HCT116 (cell line): ENCODE results near the gene HSD17B13.

Experiments
- EZH2 ChIP-seq: fragments of 200-600 bp; sonication (generic); IDR thresholded peaks from 2 replicates; pipeline ENCODE4 v1.6.1; 2017; ENCODE audit warnings: antibody characterized with exemption, mixed run types
- POLR2A ChIP-seq: IDR thresholded peaks from 2 replicates; pipeline ENCODE4 v1.7.0; 2011; ENCODE audit warnings: borderline replicate concordance; ENCODE audit not compliant: insufficient read depth, insufficient read length; ENCODE audit errors: extremely low read depth
- RAD21 ChIP-seq: IDR thresholded peaks from 2 replicates; pipeline ENCODE4 v1.6.1; 2012; ENCODE audit warnings: low read depth, mild to moderate bottlenecking
- SP1 ChIP-seq: IDR thresholded peaks from 2 replicates; pipeline ENCODE4 v1.6.1; 2012; ENCODE audit warnings: low read depth
- TF ChIP-seq, protein P1 (sequence below), 3 experiments: fragments of 200-600 bp in 1 of 3; sonication (generic) in 1 of 3; IDR thresholded peaks in 2 of 3; conservative IDR thresholded peaks in 1 of 3; 2 replicates each; pipeline ENCODE4 v1.5.1; 2012 to 2017; ENCODE audit warnings: low read depth in 2 of 3, low read length in 2 of 3, antibody characterized with exemption in 1 of 3, borderline replicate concordance in 1 of 3, control low read depth in 1 of 3, mild to moderate bottlenecking in 1 of 3, mixed read lengths in 1 of 3, mixed run types in 1 of 3, moderate library complexity in 1 of 3; ENCODE audit not compliant: insufficient read depth in 1 of 3

DNA sequence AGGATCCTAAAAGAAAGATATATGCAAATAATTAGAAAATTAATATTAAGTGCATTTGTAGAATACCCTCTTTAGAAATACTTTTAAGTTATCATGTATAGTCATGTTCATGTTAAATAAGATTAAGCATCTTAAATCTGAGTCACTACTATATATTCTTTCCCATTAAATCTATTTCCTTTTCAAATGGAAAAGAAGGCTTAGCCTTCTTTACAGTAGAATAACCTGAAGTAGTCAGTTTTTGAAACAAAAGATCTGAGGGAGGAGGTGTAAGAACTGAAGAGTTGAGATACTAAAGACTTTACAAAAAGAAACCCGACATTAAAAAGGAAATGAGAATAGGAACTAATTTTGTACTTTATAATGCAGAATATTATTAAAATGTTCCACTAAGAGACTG, 14.7 kb upstream of the HSD17B13 start:
- TF ChIP-seq, protein P1, sequence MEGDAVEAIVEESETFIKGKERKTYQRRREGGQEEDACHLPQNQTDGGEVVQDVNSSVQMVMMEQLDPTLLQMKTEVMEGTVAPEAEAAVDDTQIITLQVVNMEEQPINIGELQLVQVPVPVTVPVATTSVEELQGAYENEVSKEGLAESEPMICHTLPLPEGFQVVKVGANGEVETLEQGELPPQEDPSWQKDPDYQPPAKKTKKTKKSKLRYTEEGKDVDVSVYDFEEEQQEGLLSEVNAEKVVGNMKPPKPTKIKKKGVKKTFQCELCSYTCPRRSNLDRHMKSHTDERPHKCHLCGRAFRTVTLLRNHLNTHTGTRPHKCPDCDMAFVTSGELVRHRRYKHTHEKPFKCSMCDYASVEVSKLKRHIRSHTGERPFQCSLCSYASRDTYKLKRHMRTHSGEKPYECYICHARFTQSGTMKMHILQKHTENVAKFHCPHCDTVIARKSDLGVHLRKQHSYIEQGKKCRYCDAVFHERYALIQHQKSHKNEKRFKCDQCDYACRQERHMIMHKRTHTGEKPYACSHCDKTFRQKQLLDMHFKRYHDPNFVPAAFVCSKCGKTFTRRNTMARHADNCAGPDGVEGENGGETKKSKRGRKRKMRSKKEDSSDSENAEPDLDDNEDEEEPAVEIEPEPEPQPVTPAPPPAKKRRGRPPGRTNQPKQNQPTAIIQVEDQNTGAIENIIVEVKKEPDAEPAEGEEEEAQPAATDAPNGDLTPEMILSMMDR (IDR thresholded peaks at IDR 0.05 in 2 of 3, conservative IDR thresholded peaks at IDR 0.05 in 1 of 3; ENCODE audit: borderline replicate concordance in 1 of 3, insufficient read depth in 1 of 3, low read depth in 2 of 3, low read length in 2 of 3): no peak
- TF ChIP-seq POLR2A (no peak), SP1 (no peak), EZH2 (no peak), RAD21 (no peak)
